Panc1 (cell line): ENCODE results near the gene HADH. TPM values are rescaled to one million over a fixed set of nuclear protein-coding genes. Genes with fewer than 3 reads are reported as not detected.

ENCODE experiments used
- ATAC-seq: fragments of 200-7000 bp; cut with Tn5 transposase; 2 replicates; pipeline ENCODE4 v1.9.1; 2020; ENCODE audit warnings: mild to moderate bottlenecking, moderate library complexity
- BruUV-seq: library from RNA; stranded (reverse); fragments of 400-500 nt; replicated peaks from 2 replicates; lab custom pipeline; 2021; lab: Mats Ljungman, UMichigan
- CTCF ChIA-PET: fragments of 300-600 bp; sonication (Branson Sonifier 250); formaldehyde crosslinking; loops from one replicate; lab custom pipeline; 2022; ENCODE audit warnings: antibody characterized with exemption; lab: Charles Lee
- POLR2A ChIA-PET: fragments of 300-600 bp; sonication (Branson Sonifier 250); formaldehyde crosslinking; loops from one replicate; lab custom pipeline; 2022; ENCODE audit warnings: antibody characterized with exemption; lab: Charles Lee
- DNase-seq: peaks from one replicate; pipeline ENCODE4 v3.0.0-alpha.2; 2010; ENCODE audit warnings: low read depth, low spot score
- H3K27ac ChIP-seq: 2 replicates; pipeline ENCODE4 v1.5.1; 2011; ENCODE audit warnings: mild to moderate bottlenecking, low read length, inconsistent platforms
- H3K27me3 ChIP-seq: fragments of 200-500 bp; sonication (Bioruptor generic); 2 replicates; pipeline ENCODE4 v1.6.0; 2014; ENCODE audit warnings: low read length, inconsistent platforms; ENCODE audit not compliant: control insufficient read depth, insufficient read depth
- H3K36me3 ChIP-seq: fragments of 200-500 bp; sonication (Bioruptor generic); 2 replicates; pipeline ENCODE4 v1.5.1; 2014; ENCODE audit warnings: inconsistent platforms, mild to moderate bottlenecking, low read length, moderate library complexity; ENCODE audit not compliant: control insufficient read depth, insufficient read depth
- H3K4me1 ChIP-seq: 2 replicates; pipeline ENCODE4 v1.5.1; 2011; ENCODE audit warnings: inconsistent platforms, mild to moderate bottlenecking, low read length, moderate library complexity; ENCODE audit not compliant: control insufficient read depth, insufficient read depth
- H3K4me3 ChIP-seq, 2 experiments: 2 replicates each; pipeline ENCODE4 v1.5.1; 2011 to 2012; ENCODE audit warnings: low read depth in 2 of 2, low read length in 2 of 2, mild to moderate bottlenecking in 2 of 2, inconsistent platforms in 1 of 2, moderate library complexity in 1 of 2
- H3K9me3 ChIP-seq: fragments of 200-500 bp; sonication (Bioruptor generic); 2 replicates; pipeline ENCODE4 v1.5.1; 2014; ENCODE audit warnings: low read depth, mild to moderate bottlenecking, inconsistent platforms, low read length, moderate library complexity; ENCODE audit not compliant: control insufficient read depth, insufficient read depth
- CTCF ChIP-seq: fragments of 450-650 bp; IDR thresholded peaks from 2 replicates; pipeline ENCODE4 v1.5.1; 2017; ENCODE audit warnings: mild to moderate bottlenecking
- POLR2AphosphoS5 ChIP-seq: IDR thresholded peaks from 2 replicates; pipeline ENCODE4 v1.6.1; 2012; ENCODE audit warnings: mild to moderate bottlenecking, low read depth, low read length, moderate library complexity
- REST ChIP-seq, 2 experiments: IDR thresholded peaks; 2 replicates each; pipeline ENCODE4 v1.6.1; 2011 to 2012; ENCODE audit warnings: low read depth in 2 of 2, control low read depth in 1 of 2, low read length in 1 of 2, mild to moderate bottlenecking in 1 of 2, moderate library complexity in 1 of 2; ENCODE audit not compliant: insufficient read depth in 1 of 2
- SIN3A ChIP-seq: IDR thresholded peaks from 2 replicates; pipeline ENCODE4 v1.6.1; 2012; ENCODE audit warnings: low read depth, mild to moderate bottlenecking, low read length, moderate library complexity, borderline replicate concordance; ENCODE audit not compliant: insufficient read depth
- TCF7L2 ChIP-seq: IDR thresholded peaks from 2 replicates; pipeline ENCODE4 v1.6.1; 2011; ENCODE audit warnings: mild to moderate bottlenecking, low read depth, low read length, inconsistent platforms
- in situ Hi-C: cut with HindIII; loops from 2 replicates; pipeline ENCODE4 v1.10.0; 2016; ENCODE audit warnings: low sequenced_read_pairs, low pct_unique_long_range_greater_than_20kb
- intact Hi-C: fragments of 100-400 bp; cut with micrococcal nuclease; formaldehyde crosslinking; loops from one replicate; pipeline ENCODE4 v1.10.0; 2022; ENCODE audit not compliant: unreplicated experiment
- total RNA-seq: library from RNA; stranded (reverse); gene quantifications from one replicate; pipeline ENCODE4 v1.2.1, GENCODE V29; 2021; ENCODE audit not compliant: unreplicated experiment

The HADH gene
- total RNA-seq, 1 experiment from 2014 or later, result 20.0 TPM

GRCh38 chr4:108003982-108004515 lies 14.4 kb downstream of the HADH start:
- ATAC-seq, result no peak

GRCh38 chr4:108004646-108005045 lies 15.0 kb downstream of the HADH start:
- Histone ChIP-seq H3K9me3 (no peaks in the 10 kb centered on the region), H3K4me1 (no peaks in the 10 kb centered on the region), H3K27me3 (no peaks in the 10 kb centered on the region), H3K27ac (no peak overlapping the region), H3K4me3 (no peak overlapping the region), H3K36me3 (no peaks in the 10 kb centered on the region)
- BruUV-seq, result no TSS peak
- in situ Hi-C loops, result no loop called here
- POLR2A ChIA-PET, result no interaction called here
- CTCF ChIA-PET, result no interaction called here
- ATAC-seq, result no peak
- intact Hi-C loops, result no loop called here
- TF ChIP-seq SIN3A (no peak), REST (IDR thresholded peaks at IDR 0.05; ENCODE audit: insufficient read depth in 1 of 2, low read depth in 2 of 2, low read length in 1 of 2) (no peak)
- DNase-seq, result no peak

More at GRCh38 chr4:108003982-108004515, 14.4 kb downstream of the HADH start:
- POLR2A ChIA-PET, result no interaction called here
- in situ Hi-C loops, result no loop called here
- H3K4me3 ChIP-seq, result no peak overlapping the region
- CTCF ChIA-PET, result no interaction called here
- intact Hi-C loops, result no loop called here
- DNase-seq, result no peak
- H3K4me1 ChIP-seq, result no peaks in the 10 kb centered on the region
- H3K36me3 ChIP-seq, result no peaks in the 10 kb centered on the region
- TF ChIP-seq POLR2AphosphoS5, result no peak
- TF ChIP-seq CTCF, result no peak
- no peak for TF ChIP-seq SIN3A
- no peaks in the 10 kb centered on the region for H3K9me3 ChIP-seq
- BruUV-seq, result no TSS peak
- H3K27ac ChIP-seq, result no peak overlapping the region
- H3K27me3 ChIP-seq, result no peaks in the 10 kb centered on the region

- intact Hi-C loops, result no loop called here
- ATAC-seq, result no peak
- no peaks in the 10 kb centered on the region for H3K4me1 ChIP-seq
- H3K27ac ChIP-seq, result no peak overlapping the region
- TF ChIP-seq SIN3A (no peak), POLR2AphosphoS5 (no peak), REST (IDR thresholded peaks at IDR 0.05; ENCODE audit: insufficient read depth in 1 of 2, low read depth in 2 of 2, low read length in 1 of 2) (no peak), TCF7L2 (no peak), CTCF (no peak)
- in situ Hi-C loops, result no loop called here
- H3K9me3 ChIP-seq, result no peaks in the 10 kb centered on the region
- H3K4me3 ChIP-seq, result no peak overlapping the region
- BruUV-seq, result no TSS peak
- ChIA-PET POLR2A (no interaction called here), CTCF (no interaction called here)
- H3K36me3 ChIP-seq, result no peaks in the 10 kb centered on the region
- H3K27me3 ChIP-seq, result no peaks in the 10 kb centered on the region
- no peak for DNase-seq
Measured at GRCh38 chr4:108005807-108006206, 16.1 kb downstream of the HADH start.
